ENCODE results near the gene RNF207. TPM values are rescaled to one million over a fixed set of nuclear protein-coding genes. Genes with fewer than 3 reads are reported as not detected.

The RNF207 gene
- total and polyA plus RNA-seq, 2 donors (not counting 3 experiments of a cell fraction or from before 2014, with no cell fraction given): 3.2 to 8.2 TPM

DNA sequence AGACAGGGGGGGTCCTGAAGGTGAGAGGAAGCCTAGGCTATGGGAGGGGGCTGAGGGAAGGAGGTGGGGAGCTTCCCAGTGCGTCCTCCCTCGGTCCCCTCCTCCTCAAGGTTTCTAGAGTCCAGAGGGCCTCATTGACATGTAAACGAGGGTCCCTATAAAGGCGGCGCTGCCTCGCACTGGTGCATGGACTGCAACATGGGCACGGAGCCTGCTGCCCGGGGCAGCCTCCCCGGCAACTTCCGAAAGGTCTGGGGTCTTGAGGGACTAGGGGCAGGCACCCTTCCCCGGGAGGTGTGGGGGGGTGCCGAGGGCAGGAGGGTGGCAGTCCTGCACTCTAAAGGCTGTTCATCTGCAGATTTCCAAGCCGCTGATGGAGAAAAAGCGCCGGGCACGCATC is 38.1 kb downstream of the RNF207 start, which contains the start of gene HES3:
TSS of gene HES3 (plus strand) at position 187 of the 400 bp plus-strand sequence. CDS start at position 374, 187 bp downstream.
- peaks cover 41 to 53% of the 10 kb centered on the region in 2 experiments for H3K27me3 ChIP-seq (ENCODE audit: control insufficient read depth in 2 of 2, insufficient read depth in 2 of 2, low read length in 2 of 2)
- POLR2A ChIA-PET: no interaction called here
- H3K4me2 ChIP-seq (ENCODE audit: insufficient read depth, low read length): no peak within 1 kb of the TSS
- TF ChIP-seq, protein P1, sequence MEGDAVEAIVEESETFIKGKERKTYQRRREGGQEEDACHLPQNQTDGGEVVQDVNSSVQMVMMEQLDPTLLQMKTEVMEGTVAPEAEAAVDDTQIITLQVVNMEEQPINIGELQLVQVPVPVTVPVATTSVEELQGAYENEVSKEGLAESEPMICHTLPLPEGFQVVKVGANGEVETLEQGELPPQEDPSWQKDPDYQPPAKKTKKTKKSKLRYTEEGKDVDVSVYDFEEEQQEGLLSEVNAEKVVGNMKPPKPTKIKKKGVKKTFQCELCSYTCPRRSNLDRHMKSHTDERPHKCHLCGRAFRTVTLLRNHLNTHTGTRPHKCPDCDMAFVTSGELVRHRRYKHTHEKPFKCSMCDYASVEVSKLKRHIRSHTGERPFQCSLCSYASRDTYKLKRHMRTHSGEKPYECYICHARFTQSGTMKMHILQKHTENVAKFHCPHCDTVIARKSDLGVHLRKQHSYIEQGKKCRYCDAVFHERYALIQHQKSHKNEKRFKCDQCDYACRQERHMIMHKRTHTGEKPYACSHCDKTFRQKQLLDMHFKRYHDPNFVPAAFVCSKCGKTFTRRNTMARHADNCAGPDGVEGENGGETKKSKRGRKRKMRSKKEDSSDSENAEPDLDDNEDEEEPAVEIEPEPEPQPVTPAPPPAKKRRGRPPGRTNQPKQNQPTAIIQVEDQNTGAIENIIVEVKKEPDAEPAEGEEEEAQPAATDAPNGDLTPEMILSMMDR (IDR thresholded peaks at IDR 0.05; ENCODE audit: extremely low read depth in 1 of 2, insufficient read depth in 1 of 2, low read depth in 1 of 2, low read length in 2 of 2): no peak
- TF ChIP-seq, protein P2, sequence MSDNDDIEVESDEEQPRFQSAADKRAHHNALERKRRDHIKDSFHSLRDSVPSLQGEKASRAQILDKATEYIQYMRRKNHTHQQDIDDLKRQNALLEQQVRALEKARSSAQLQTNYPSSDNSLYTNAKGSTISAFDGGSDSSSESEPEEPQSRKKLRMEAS (IDR thresholded peaks at IDR 0.05; ENCODE audit: insufficient read depth, insufficient read length): no peak
- TF ChIP-seq POLR2AphosphoS5 (IDR thresholded peaks at IDR 0.05; ENCODE audit: insufficient read depth, low read depth, low read length) (no peak), MYC (IDR thresholded peaks at IDR 0.05; ENCODE audit: low read depth, low read length) (no peak), EZH2 (IDR thresholded peaks at IDR 0.05; ENCODE audit: borderline replicate concordance, low read depth, low read length, severe bottlenecking) (no peak), FOS (IDR thresholded peaks at IDR 0.05; ENCODE audit: borderline replicate concordance, insufficient read depth, low read length) (no peak), JUN (IDR thresholded peaks at IDR 0.05; ENCODE audit: borderline replicate concordance, insufficient read depth, insufficient read length, low read depth) (no peak), POLR2A (IDR thresholded peaks at IDR 0.05; ENCODE audit: low read depth, low read length) (no peak), GATA2 (IDR thresholded peaks at IDR 0.05; ENCODE audit: insufficient read depth, insufficient read length, low read depth, low read length) (no peak)
- H4K20me1 ChIP-seq (replicated peaks; ENCODE audit: control insufficient read depth, extremely low read depth, insufficient read depth, low read length): no peaks in the 10 kb centered on the region
- dilution Hi-C loops (cut with MboI; ENCODE audit: extremely low pct_ligation_motif_present, low sequenced_read_pairs): no loop called here
- intact Hi-C loops (cut with micrococcal nuclease): no loop called here
- no peak within 1 kb of the TSS for H3K27ac ChIP-seq (ENCODE audit: insufficient read depth, low read depth, low read length)
- no peak within 1 kb of the TSS for H3K4me3 ChIP-seq (replicated peaks in 1 of 3; ENCODE audit: insufficient read depth in 1 of 3, low read depth in 1 of 3, low read length in 3 of 3)
- H3K79me2 ChIP-seq (ENCODE audit: control insufficient read depth, insufficient read depth, low read length): no peaks in the 10 kb centered on the region
- CTCF ChIA-PET: interaction anchor here (0.9 to 7.8 kb wide), 9 partner anchors 8 to 225 kb away, joined by 3 to 208 read pairs (median 13); partner anchors contain the start of gene ICMT
- H3K36me3 ChIP-seq (ENCODE audit: control insufficient read depth in 2 of 2, extremely low read depth in 1 of 2, insufficient read depth in 2 of 2, low read length in 2 of 2): no peaks in the 10 kb centered on the region
- H3K9me3 ChIP-seq (replicated peaks; ENCODE audit: control insufficient read depth, insufficient read depth, low read length): no peaks in the 10 kb centered on the region
- BruUV-seq (replicated peaks): no TSS peak
- H3K9me1 ChIP-seq (replicated peaks; ENCODE audit: control insufficient read depth, extremely low read depth, insufficient read depth, low read length): no peaks in the 10 kb centered on the region
- no peak within 1 kb of the TSS for H3K9ac ChIP-seq (replicated peaks; ENCODE audit: extremely low read depth, insufficient read depth, low read length)
- no peak for FAIRE-seq
- H3K4me1 ChIP-seq (ENCODE audit: control insufficient read depth, extremely low read depth, insufficient read depth, low read length): peaks cover 5% of the 10 kb centered on the region
- no peak for DNase-seq (ENCODE audit: low read depth, low spot score)
- H2AFZ ChIP-seq (ENCODE audit: low read depth, low read length): no peak within 1 kb of the TSS

Data from endothelial cell of umbilical vein (primary cell).